PC-3 (cell line): ENCODE data around the gene CRABP1.

Source experiments
- EZH2 ChIP-seq: fragments of 300-600 bp; sonication (generic); IDR thresholded peaks from one replicate; pipeline ENCODE4 v1.6.1; 2017; ENCODE audit warnings: antibody characterized with exemption, mild to moderate bottlenecking, low read length; ENCODE audit not compliant: unreplicated experiment
- TF ChIP-seq, protein P1 (sequence below): fragments of 300-600 bp; sonication (generic); conservative IDR thresholded peaks from 2 replicates; pipeline ENCODE4 v1.5.1; 2017; ENCODE audit warnings: antibody characterized with exemption, low read depth, mild to moderate bottlenecking, low read length

DNA sequence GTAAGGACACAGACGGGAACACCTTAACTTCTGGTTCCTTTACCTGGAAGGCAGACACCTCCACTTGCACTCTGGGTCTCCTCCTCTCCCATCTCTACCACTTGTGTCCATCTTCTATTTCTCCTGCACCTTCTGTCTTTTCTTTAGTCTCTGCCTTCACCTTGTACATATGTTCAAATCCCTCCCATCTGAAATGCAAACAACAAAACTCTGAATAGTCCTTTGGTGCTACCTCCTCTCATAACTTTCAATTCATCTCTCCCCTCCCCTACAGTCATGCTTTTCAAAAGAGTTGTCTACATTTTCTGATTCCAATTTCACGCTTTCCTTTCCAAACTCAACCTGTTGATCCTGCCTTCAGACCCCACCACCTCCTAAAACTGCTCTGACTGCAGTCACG is 5.3 kb upstream of the CRABP1 start:
- TF ChIP-seq, protein P1, sequence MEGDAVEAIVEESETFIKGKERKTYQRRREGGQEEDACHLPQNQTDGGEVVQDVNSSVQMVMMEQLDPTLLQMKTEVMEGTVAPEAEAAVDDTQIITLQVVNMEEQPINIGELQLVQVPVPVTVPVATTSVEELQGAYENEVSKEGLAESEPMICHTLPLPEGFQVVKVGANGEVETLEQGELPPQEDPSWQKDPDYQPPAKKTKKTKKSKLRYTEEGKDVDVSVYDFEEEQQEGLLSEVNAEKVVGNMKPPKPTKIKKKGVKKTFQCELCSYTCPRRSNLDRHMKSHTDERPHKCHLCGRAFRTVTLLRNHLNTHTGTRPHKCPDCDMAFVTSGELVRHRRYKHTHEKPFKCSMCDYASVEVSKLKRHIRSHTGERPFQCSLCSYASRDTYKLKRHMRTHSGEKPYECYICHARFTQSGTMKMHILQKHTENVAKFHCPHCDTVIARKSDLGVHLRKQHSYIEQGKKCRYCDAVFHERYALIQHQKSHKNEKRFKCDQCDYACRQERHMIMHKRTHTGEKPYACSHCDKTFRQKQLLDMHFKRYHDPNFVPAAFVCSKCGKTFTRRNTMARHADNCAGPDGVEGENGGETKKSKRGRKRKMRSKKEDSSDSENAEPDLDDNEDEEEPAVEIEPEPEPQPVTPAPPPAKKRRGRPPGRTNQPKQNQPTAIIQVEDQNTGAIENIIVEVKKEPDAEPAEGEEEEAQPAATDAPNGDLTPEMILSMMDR = no peak
- no peak for TF ChIP-seq EZH2
